OCI-LY7 (cell line): Measurements from ENCODE around the gene TBC1D4.

Experiments
- CTCF ChIP-seq: fragments of 200-600 bp; sonication (generic); conservative IDR thresholded peaks from 2 replicates; pipeline ENCODE4 v1.5.1; 2014; ENCODE audit warnings: mild to moderate bottlenecking, antibody characterized with exemption, low read length, moderate library complexity, mixed read lengths
- EZH2phosphoT487 ChIP-seq: fragments of 200-600 bp; sonication (generic); IDR thresholded peaks from 2 replicates; pipeline ENCODE4 v1.6.1; 2018; ENCODE audit warnings: low read depth, borderline replicate concordance, mild to moderate bottlenecking, mixed run types, antibody characterized with exemption, low read length, moderate library complexity, mixed read lengths

- no peak for TF ChIP-seq CTCF
- no peak for TF ChIP-seq EZH2phosphoT487
Measured at GRCh38 chr13:75485286-75486062, 3.5 kb upstream of the TBC1D4 start.
